ENCODE results near the gene HORMAD1.
"Not testable (repeated sequence)": the region's sequence is repeated elsewhere in the genome, so short reads cannot be mapped to it uniquely, and the experiment has no call there.

The HORMAD1 gene

GRCh38 chr1:150696995-150697927 lies 23.4 kb downstream of the HORMAD1 start, which contains the start of gene GOLPH3L:
GOLPH3L (minus strand) TSS chr1:150697154; CDS start chr1:150694838, 2,316 bp downstream.
- DNase-seq (ENCODE audit: low read depth in 3 of 3) = peak; percentile 43 to 78 (median 74)

GRCh38 chr1:150696590-150696989 lies 24.1 kb downstream of the HORMAD1 start:
- no peak for DNase-seq (ENCODE audit: low read depth in 3 of 3)

GRCh38 chr1:150696162-150696561 lies 24.5 kb downstream of the HORMAD1 start:
- no peak for DNase-seq (ENCODE audit: low read depth in 3 of 3)

- no peak for DNase-seq (ENCODE audit: low read depth in 3 of 3)
Measured at GRCh38 chr1:150695561-150695960, 25.1 kb downstream of the HORMAD1 start.

- no peak for DNase-seq (ENCODE audit: low read depth in 3 of 3)
Measured at GRCh38 chr1:150692720-150693119, 28.0 kb downstream of the HORMAD1 start.

GRCh38 chr1:150688763-150689162 lies 31.9 kb downstream of the HORMAD1 start:
- DNase-seq (ENCODE audit: low read depth in 3 of 3) = no peak

GRCh38 chr1:150686275-150686674 lies 34.4 kb downstream of the HORMAD1 start:
- DNase-seq (ENCODE audit: low read depth in 3 of 3) = no peak

- DNase-seq (ENCODE audit: low read depth in 3 of 3) = no peak
Measured at GRCh38 chr1:150683914-150684313, 36.8 kb downstream of the HORMAD1 start.

- no peak for DNase-seq (ENCODE audit: low read depth in 3 of 3)
Measured at GRCh38 chr1:150678988-150679387, 41.7 kb downstream of the HORMAD1 start.

- DNase-seq (ENCODE audit: low read depth in 3 of 3) = no peak
Measured at GRCh38 chr1:150674881-150675280, 45.8 kb downstream of the HORMAD1 start.

- DNase-seq (ENCODE audit: low read depth in 3 of 3) = no peak
Measured at GRCh38 chr1:150663321-150663720, 57.4 kb downstream of the HORMAD1 start.

GRCh38 chr1:150662811-150663210 lies 57.9 kb downstream of the HORMAD1 start:
- no peak for DNase-seq (ENCODE audit: low read depth in 3 of 3)

- no peak for DNase-seq (ENCODE audit: low read depth in 3 of 3)
Measured at GRCh38 chr1:150661156-150661555, 59.5 kb downstream of the HORMAD1 start.

- DNase-seq (ENCODE audit: low read depth in 3 of 3) = no peak
Measured at GRCh38 chr1:150660584-150660983, 60.1 kb downstream of the HORMAD1 start.

GRCh38 chr1:150657064-150657463 lies 63.6 kb downstream of the HORMAD1 start:
- DNase-seq (ENCODE audit: low read depth in 3 of 3) = not testable (repeated sequence)

- DNase-seq (ENCODE audit: low read depth in 3 of 3) = not testable (repeated sequence)
Measured at GRCh38 chr1:150654635-150655034, 66.1 kb downstream of the HORMAD1 start.

GRCh38 chr1:150650193-150650592 lies 70.5 kb downstream of the HORMAD1 start:
- no peak for DNase-seq (ENCODE audit: low read depth in 3 of 3)

- no peak for DNase-seq (ENCODE audit: low read depth in 3 of 3)
Measured at GRCh38 chr1:150649441-150650075, 71.1 kb downstream of the HORMAD1 start.
